Muscle layer of duodenum (tissue), 2 donors: ENCODE measurements around the gene ZNF106.

Experiments used
- H3K27ac ChIP-seq: one replicate; pipeline ENCODE4 v1.7.0; 2013; ENCODE audit warnings: mild to moderate bottlenecking, low read length
- H3K27me3 ChIP-seq: one replicate; pipeline ENCODE4 v1.7.0; 2013; ENCODE audit warnings: low read depth, mild to moderate bottlenecking, control low read depth, low read length
- H3K36me3 ChIP-seq, 2 donors: one replicate each; pipeline ENCODE4 v1.7.0; 2013; ENCODE audit warnings: low read length in 2 of 2, control low read depth in 1 of 2, mild to moderate bottlenecking in 1 of 2; ENCODE audit not compliant: insufficient read depth in 2 of 2, control insufficient read depth in 1 of 2
- H3K4me1 ChIP-seq, 2 donors: one replicate each; pipeline ENCODE4 v1.7.0; 2013; ENCODE audit warnings: low read length in 2 of 2, mild to moderate bottlenecking in 2 of 2, control low read depth in 1 of 2, moderate library complexity in 1 of 2; ENCODE audit not compliant: insufficient read depth in 2 of 2, control insufficient read depth in 1 of 2
- H3K4me3 ChIP-seq, 2 donors: one replicate each; pipeline ENCODE4 v1.7.0; 2013; ENCODE audit warnings: low read length in 2 of 2, low read depth in 1 of 2, mild to moderate bottlenecking in 1 of 2
- H3K9me3 ChIP-seq, 2 donors: one replicate each; pipeline ENCODE4 v1.7.0; 2013; ENCODE audit warnings: low read length in 2 of 2, control low read depth in 1 of 2, mild to moderate bottlenecking in 1 of 2; ENCODE audit not compliant: control insufficient read depth in 1 of 2
- donor health status: healthy.

ZNF106 gene

GRCh38 chr15:42378011-42378410 is 112.9 kb downstream of the ZNF106 start:
- H3K9me3 ChIP-seq, result peaks cover 0 to 4% of the 10 kb centered on the region in 2 donors
- no peak overlapping the region for H3K27ac ChIP-seq
- no peak overlapping the region for H3K4me3 ChIP-seq
- H3K36me3 ChIP-seq, result no peaks in the 10 kb centered on the region
- no peaks in the 10 kb centered on the region for H3K4me1 ChIP-seq
- H3K27me3 ChIP-seq, result no peaks in the 10 kb centered on the region

GRCh38 chr15:42375941-42376340 is 115.0 kb downstream of the ZNF106 start:
- no peak overlapping the region for H3K27ac ChIP-seq
- no peaks in the 10 kb centered on the region for H3K36me3 ChIP-seq
- peaks cover 0 to 4% of the 10 kb centered on the region in 2 donors for H3K9me3 ChIP-seq
- H3K4me1 ChIP-seq, result no peaks in the 10 kb centered on the region
- H3K4me3 ChIP-seq, result no peak overlapping the region
- H3K27me3 ChIP-seq, result no peaks in the 10 kb centered on the region

- peaks cover 0 to 4% of the 10 kb centered on the region in 2 donors for H3K9me3 ChIP-seq
- no peaks in the 10 kb centered on the region for H3K4me1 ChIP-seq
- H3K4me3 ChIP-seq, result no peak overlapping the region
- H3K27ac ChIP-seq, result no peak overlapping the region
- no peaks in the 10 kb centered on the region for H3K36me3 ChIP-seq
- H3K27me3 ChIP-seq, result no peaks in the 10 kb centered on the region
Observed at GRCh38 chr15:42375252-42375651, 115.7 kb downstream of the ZNF106 start.

- Histone ChIP-seq H3K4me1 (no peaks in the 10 kb centered on the region), H3K4me3 (no peak overlapping the region), H3K36me3 (no peaks in the 10 kb centered on the region), H3K9me3 (peaks cover 0 to 4% of the 10 kb centered on the region in 2 donors), H3K27ac (no peak overlapping the region), H3K27me3 (no peaks in the 10 kb centered on the region)
Observed at GRCh38 chr15:42374810-42375209, 116.1 kb downstream of the ZNF106 start.

- H3K27me3 ChIP-seq, result no peaks in the 10 kb centered on the region
- H3K4me1 ChIP-seq, result no peaks in the 10 kb centered on the region
- no peaks in the 10 kb centered on the region for H3K36me3 ChIP-seq
- H3K4me3 ChIP-seq, result no peak overlapping the region
- no peak overlapping the region for H3K27ac ChIP-seq
- peaks cover 0 to 4% of the 10 kb centered on the region in 2 donors for H3K9me3 ChIP-seq
Observed at GRCh38 chr15:42373936-42374335, 117.0 kb downstream of the ZNF106 start.

DNA sequence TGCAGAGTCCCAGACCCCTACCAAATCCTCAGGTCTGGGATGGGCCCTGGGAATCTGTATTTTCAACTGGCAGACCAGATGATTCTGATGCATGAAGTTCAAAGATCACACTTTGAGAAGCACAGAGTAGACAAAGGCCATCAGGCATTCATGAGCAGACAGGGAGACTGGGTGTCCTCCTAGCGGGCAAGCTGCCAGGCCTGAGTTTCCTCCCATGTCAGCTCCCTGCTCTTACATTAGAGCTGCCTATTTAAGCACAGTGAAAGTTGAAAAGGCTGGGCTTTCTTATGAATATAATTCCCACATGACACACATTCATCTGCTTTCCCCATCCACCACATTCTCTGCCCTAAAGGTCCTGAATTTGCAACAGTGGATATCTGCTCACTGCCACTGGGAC is 117.7 kb downstream of the ZNF106 start:
- Histone ChIP-seq H3K27me3 (no peaks in the 10 kb centered on the region), H3K36me3 (no peaks in the 10 kb centered on the region), H3K27ac (no peak overlapping the region), H3K4me1 (no peaks in the 10 kb centered on the region), H3K4me3 (no peak overlapping the region), H3K9me3 (peaks cover 0 to 4% of the 10 kb centered on the region in 2 donors)

DNA sequence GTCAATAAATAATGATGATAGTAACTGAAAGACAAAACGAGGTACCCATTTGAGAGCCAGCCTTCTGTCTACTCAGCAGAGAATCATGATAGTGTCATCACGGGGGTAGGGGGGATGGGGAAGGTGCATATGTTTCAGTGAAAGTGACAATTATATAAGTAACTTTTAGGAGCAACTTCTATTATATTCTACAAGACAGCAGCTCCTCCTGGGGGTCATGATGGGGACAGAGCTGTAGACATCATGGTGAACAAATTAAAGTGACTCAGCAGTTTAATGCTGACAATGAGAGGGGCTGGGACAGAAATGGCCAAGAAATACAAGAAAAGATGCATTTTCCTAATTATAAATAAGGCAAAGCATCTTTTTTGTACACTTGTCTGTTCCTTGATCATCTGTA is 119.8 kb downstream of the ZNF106 start:
- no peaks in the 10 kb centered on the region for H3K27me3 ChIP-seq
- H3K36me3 ChIP-seq, result no peaks in the 10 kb centered on the region
- H3K9me3 ChIP-seq, result no peaks in the 10 kb centered on the region
- no peak overlapping the region for H3K4me3 ChIP-seq
- H3K27ac ChIP-seq, result no peak overlapping the region
- no peaks in the 10 kb centered on the region for H3K4me1 ChIP-seq

DNA sequence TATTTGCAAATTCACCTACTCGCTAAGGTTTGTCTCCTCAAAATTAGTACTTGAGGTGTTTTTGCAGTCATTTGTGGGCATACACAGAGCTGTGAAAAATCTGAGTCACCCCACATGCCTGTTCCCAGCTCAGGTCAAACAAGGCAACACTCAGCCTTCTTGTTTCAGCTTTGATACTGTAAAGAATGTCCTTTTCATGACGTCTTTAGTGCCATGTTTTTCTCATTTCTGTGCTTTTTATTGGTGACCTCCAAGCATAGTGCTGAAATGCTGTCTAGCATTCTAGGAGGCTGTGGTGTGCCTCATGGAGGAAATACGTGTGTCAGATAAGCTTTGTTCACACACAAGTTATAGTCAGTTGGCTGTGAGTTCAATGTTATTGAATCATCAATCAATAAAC is 122.8 kb downstream of the ZNF106 start:
- H3K27me3 ChIP-seq, result no peaks in the 10 kb centered on the region
- no peaks in the 10 kb centered on the region for H3K9me3 ChIP-seq
- no peaks in the 10 kb centered on the region for H3K4me1 ChIP-seq
- H3K36me3 ChIP-seq, result no peaks in the 10 kb centered on the region
- no peak overlapping the region for H3K27ac ChIP-seq
- H3K4me3 ChIP-seq, result no peak overlapping the region

GRCh38 chr15:42367041-42367440 is 123.9 kb downstream of the ZNF106 start:
- no peak overlapping the region for H3K27ac ChIP-seq
- H3K36me3 ChIP-seq, result no peaks in the 10 kb centered on the region
- no peaks in the 10 kb centered on the region for H3K27me3 ChIP-seq
- no peak overlapping the region for H3K4me3 ChIP-seq
- no peaks in the 10 kb centered on the region for H3K9me3 ChIP-seq
- H3K4me1 ChIP-seq, result no peaks in the 10 kb centered on the region

- Histone ChIP-seq H3K9me3 (no peaks in the 10 kb centered on the region), H3K27ac (no peak overlapping the region), H3K4me1 (no peaks in the 10 kb centered on the region), H3K36me3 (no peaks in the 10 kb centered on the region), H3K4me3 (no peak overlapping the region), H3K27me3 (no peaks in the 10 kb centered on the region)
Observed at GRCh38 chr15:42365921-42366550, 124.9 kb downstream of the ZNF106 start.

GRCh38 chr15:42364529-42364928 is 126.4 kb downstream of the ZNF106 start:
- no peaks in the 10 kb centered on the region for H3K9me3 ChIP-seq
- no peak overlapping the region for H3K4me3 ChIP-seq
- no peaks in the 10 kb centered on the region for H3K4me1 ChIP-seq
- H3K27ac ChIP-seq, result no peak overlapping the region
- H3K27me3 ChIP-seq, result no peaks in the 10 kb centered on the region
- H3K36me3 ChIP-seq, result peaks cover 0 to 5% of the 10 kb centered on the region in 2 donors

DNA sequence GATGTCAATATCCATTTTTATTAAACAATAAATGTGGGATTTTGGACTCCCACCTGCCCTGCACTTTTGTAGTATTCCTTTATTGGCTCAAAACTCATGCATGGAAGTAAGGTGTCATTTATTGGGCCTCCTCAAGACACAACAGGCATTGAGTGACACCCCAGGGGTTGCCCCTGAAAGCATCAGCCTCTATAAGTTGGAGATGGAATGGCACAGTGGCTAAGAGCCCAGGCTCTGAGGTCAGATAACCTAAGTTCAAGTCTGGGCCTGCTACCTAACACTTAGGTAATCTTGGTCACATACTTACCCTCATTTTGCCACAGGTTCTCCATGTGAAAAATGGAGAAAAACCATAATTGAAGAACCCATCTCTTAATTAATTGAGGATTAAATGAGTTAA is 127.0 kb downstream of the ZNF106 start:
- Histone ChIP-seq H3K4me1 (no peaks in the 10 kb centered on the region), H3K9me3 (no peaks in the 10 kb centered on the region), H3K27ac (no peak overlapping the region), H3K36me3 (peaks cover 0 to 5% of the 10 kb centered on the region in 2 donors), H3K4me3 (no peak overlapping the region), H3K27me3 (no peaks in the 10 kb centered on the region)
